Measurements from ENCODE around the gene JDP2.
"Not testable (repeated sequence)": the region's sequence is repeated elsewhere in the genome, so short reads cannot be mapped to it uniquely, and the experiment has no call there.

JDP2 gene

GRCh38 chr14:75457648-75458165 is 29.9 kb downstream of the JDP2 start:
- no peak for DNase-seq

- no peak for DNase-seq
Measured at GRCh38 chr14:75458305-75458704, 30.5 kb downstream of the JDP2 start.

GRCh38 chr14:75459099-75459741 is 31.4 kb downstream of the JDP2 start:
- DNase-seq, result no peak

- DNase-seq, result no peak
Measured at GRCh38 chr14:75459791-75460190, 32.0 kb downstream of the JDP2 start.

GRCh38 chr14:75460394-75460793 is 32.6 kb downstream of the JDP2 start:
- DNase-seq, result no peak

GRCh38 chr14:75461303-75461702 is 33.5 kb downstream of the JDP2 start:
- DNase-seq, result no peak

GRCh38 chr14:75461755-75462349 is 34.0 kb downstream of the JDP2 start:
- DNase-seq, result no peak

- DNase-seq, result no peak
Measured at GRCh38 chr14:75464626-75465025, 36.8 kb downstream of the JDP2 start.

- DNase-seq, result no peak
Measured at GRCh38 chr14:75467763-75468162, 39.9 kb downstream of the JDP2 start.

GRCh38 chr14:75469164-75469563 is 41.3 kb downstream of the JDP2 start:
- DNase-seq, result no peak

GRCh38 chr14:75469606-75470237 is 41.9 kb downstream of the JDP2 start:
- DNase-seq, result no peak

GRCh38 chr14:75470238-75470797 is 42.5 kb downstream of the JDP2 start:
- no peak for DNase-seq

- DNase-seq, result no peak
Measured at GRCh38 chr14:75471059-75471458, 43.2 kb downstream of the JDP2 start.

GRCh38 chr14:75474127-75474526 is 46.3 kb downstream of the JDP2 start:
- DNase-seq, result not testable (repeated sequence)

- no peak for DNase-seq
Measured at GRCh38 chr14:75476274-75476995, 48.6 kb downstream of the JDP2 start.

- DNase-seq, result no peak
Measured at GRCh38 chr14:75477881-75478280, 50.1 kb downstream of the JDP2 start.

- DNase-seq, result no peak
Measured at GRCh38 chr14:75479770-75480600, 52.2 kb downstream of the JDP2 start.

- no peak for DNase-seq
Measured at GRCh38 chr14:75482366-75482765, 54.5 kb downstream of the JDP2 start.

GRCh38 chr14:75484711-75485429 is 57.0 kb downstream of the JDP2 start:
- DNase-seq, result no peak

- no peak for DNase-seq
Measured at GRCh38 chr14:75486318-75486717, 58.5 kb downstream of the JDP2 start.

GRCh38 chr14:75487155-75487671 is 59.4 kb downstream of the JDP2 start:
- no peak for DNase-seq
